Common myeloid progenitor, CD34-positive (primary cell): ENCODE data around the gene UBA52. TPM values are rescaled to one million over a fixed set of nuclear protein-coding genes. Genes with fewer than 3 reads are reported as not detected.
A peak's percentile ranks its signal among the peaks of the same experiment; 100 is the strongest.
"Not testable (repeated sequence)": the region's sequence is repeated elsewhere in the genome, so short reads cannot be mapped to it uniquely, and the experiment has no call there.

Source experiments
- CTCF ChIA-PET: fragments of 350-600 bp; sonication (Branson Sonifier 250); formaldehyde crosslinking; loops from one replicate; lab custom pipeline; 2021; ENCODE audit warnings: antibody characterized with exemption; lab: Charles Lee
- POLR2A ChIA-PET: fragments of 350-600 bp; sonication (Branson Sonifier 250); formaldehyde crosslinking; loops from one replicate; lab custom pipeline; 2021; ENCODE audit warnings: antibody characterized with exemption; lab: Charles Lee
- DNase-seq, 3 donors: peaks; one replicate each; pipeline versions ENCODE4 v3.0.0 to v3.0.0-alpha.2; 2013
- H3K27ac ChIP-seq, 2 experiments: 1 replicate in 1 of 2; 2 replicates in 1 of 2; pipeline ENCODE4 v1.7.0; 2013; ENCODE audit warnings: inconsistent platforms in 2 of 2, low read length in 2 of 2, mild to moderate bottlenecking in 2 of 2, low read depth in 1 of 2, moderate library complexity in 1 of 2; ENCODE audit not compliant: severe bottlenecking in 2 of 2, insufficient read depth in 1 of 2, poor library complexity in 1 of 2
- H3K27me3 ChIP-seq, 5 experiments: replicated peaks in 2 of 5; 1 replicate in 3 of 5; 2 replicates in 2 of 5; pipeline versions ENCODE4 v1.6.1 to v1.7.0; 2013; ENCODE audit warnings: low read length in 4 of 5, mild to moderate bottlenecking in 2 of 5, moderate library complexity in 2 of 5, inconsistent platforms in 1 of 5; ENCODE audit not compliant: insufficient read depth in 5 of 5, control insufficient read depth in 4 of 5
- H3K36me3 ChIP-seq, 4 experiments: 1 replicate in 2 of 4; 2 replicates in 2 of 4; pipeline versions ENCODE4 v1.6.1 to v1.7.0; 2013; ENCODE audit warnings: low read length in 3 of 4, control low read depth in 1 of 4, mild to moderate bottlenecking in 1 of 4; ENCODE audit not compliant: control insufficient read depth in 4 of 4, insufficient read depth in 4 of 4
- H3K4me1 ChIP-seq, 4 experiments: 1 replicate in 3 of 4; 2 replicates in 1 of 4; pipeline versions ENCODE4 v1.6.1 to v1.7.1; 2013; ENCODE audit warnings: low read length in 3 of 4, mild to moderate bottlenecking in 3 of 4, control low read depth in 1 of 4, inconsistent platforms in 1 of 4, moderate library complexity in 1 of 4; ENCODE audit not compliant: control insufficient read depth in 4 of 4, insufficient read depth in 4 of 4; ENCODE audit errors: control extremely low read depth in 1 of 4
- H3K4me3 ChIP-seq, 7 experiments: 1 replicate in 4 of 7; 2 replicates in 3 of 7; pipeline versions ENCODE4 v1.5.1 to v1.7.0; 2013; ENCODE audit warnings: mild to moderate bottlenecking in 7 of 7, low read length in 6 of 7, moderate library complexity in 6 of 7, inconsistent platforms in 2 of 7, low read depth in 2 of 7, control low read depth in 1 of 7; ENCODE audit not compliant: insufficient read depth in 4 of 7, control insufficient read depth in 1 of 7; ENCODE audit errors: extremely low read depth in 1 of 7
- H3K9me3 ChIP-seq, 5 experiments: 1 replicate in 4 of 5; 2 replicates in 1 of 5; pipeline versions ENCODE4 v1.6.1 to v1.7.1; 2013; ENCODE audit warnings: low read length in 4 of 5, mild to moderate bottlenecking in 2 of 5, inconsistent platforms in 1 of 5, low read depth in 1 of 5, moderate library complexity in 1 of 5; ENCODE audit not compliant: control insufficient read depth in 4 of 5, insufficient read depth in 2 of 5; ENCODE audit errors: control extremely low read depth in 1 of 5
- WGBS: methylation state at CpG from one replicate; pipeline ENCODE4 v1.1.5; 2013; ENCODE audit not compliant: insufficient coverage; 5-methylcytosine and 5-hydroxymethylcytosine counted together
- polyA plus RNA-seq: library from polyadenylated mRNA; unstranded; fragments of 120-200 nt; gene quantifications from one replicate; pipeline ENCODE4 v1.2.1, GENCODE V29; 2013

Gene UBA52
- 1,557 TPM for polyA plus RNA-seq

GRCh38 chr19:18571564-18572344 lies at the start of gene UBA52:
Gene UBA52 (plus strand): TSS chr19:18571857. CDS start chr19:18573301, 1,444 bp downstream.
- Histone ChIP-seq H3K9me3 (no peaks in the 10 kb centered on the region), H3K27ac (peak within 1 kb of the TSS; percentile 79 to 96), H3K4me3 (peak within 1 kb of the TSS; percentile 68 to 99 (median 95)), H3K4me1 (peaks cover 7 to 22% (median 20%) of the 10 kb centered on the region in 4 experiments), H3K36me3 (peaks cover 23 to 63% (median 52%) of the 10 kb centered on the region in 4 experiments), H3K27me3 (no peaks in the 10 kb centered on the region)
- DNase-seq: peak; percentile 98 to 99 (median 99)
- ChIA-PET CTCF (interaction anchor here (0.9 to 6.3 kb wide), 7 partner anchors 10 to 79 kb away, joined by 3 to 43 read pairs (median 5); partner anchors contain the start of gene REX1BD), POLR2A (interaction anchor here (0.6 to 1.7 kb wide), 6 partner anchors 14 to 279 kb away, joined by 3 to 15 read pairs (median 4); partner anchors contain the start of genes ELL, KXD1 and REX1BD)
- WGBS: under 1% methylated on average over 70 of the region's 75 CpGs

- Histone ChIP-seq H3K4me3 (peak overlapping the region in 5 of 7 experiments; percentile 86 to 98 (median 97)), H3K9me3 (no peaks in the 10 kb centered on the region), H3K27me3 (no peaks in the 10 kb centered on the region), H3K36me3 (no peaks in the 10 kb centered on the region), H3K4me1 (peaks cover 0 to 27% (median 15%) of the 10 kb centered on the region in 4 experiments), H3K27ac (peak overlapping the region; percentile 94 to 95)
- CTCF ChIA-PET: interaction anchor here (1.0 to 4.9 kb wide), 6 partner anchors 8 to 65 kb away, joined by 4 to 56 read pairs (median 12); no protein-coding TSS in a partner anchor
- POLR2A ChIA-PET: interaction anchor here (0.6 to 1.7 kb wide), 6 partner anchors 19 to 317 kb away, joined by 3 to 8 read pairs (median 4); partner anchors contain the start of genes FKBP8 and UBA52
- WGBS: under 1% methylated on average over 41 of the region's 51 CpGs
- DNase-seq: peak; percentile 100
Observed at GRCh38 chr19:18522124-18522861, 49.4 kb upstream of the UBA52 start.

GRCh38 chr19:18522862-18523440 lies 48.7 kb upstream of the UBA52 start:
- Histone ChIP-seq H3K4me1 (peaks cover 0 to 27% (median 15%) of the 10 kb centered on the region in 4 experiments), H3K4me3 (peak overlapping the region in 2 of 7 experiments; percentile 42 to 63), H3K27ac (peak overlapping the region; percentile 94 to 95)
- POLR2A ChIA-PET: interaction anchor here (0.6 to 0.7 kb wide), 3 partner anchors 21 to 329 kb away, joined by 3 to 4 read pairs (median 3); partner anchors contain the start of gene FKBP8
- H3K9me3 ChIP-seq, H3K27me3 ChIP-seq, H3K36me3 ChIP-seq, DNase-seq: not testable (repeated sequence)
- 75% methylated on average over 10 of the region's 19 CpGs for WGBS
- CTCF ChIA-PET: interaction anchor here (1.1 kb wide), 1 partner anchor 27 kb away, joined by 4 read pairs; no protein-coding TSS in a partner anchor

DNA sequence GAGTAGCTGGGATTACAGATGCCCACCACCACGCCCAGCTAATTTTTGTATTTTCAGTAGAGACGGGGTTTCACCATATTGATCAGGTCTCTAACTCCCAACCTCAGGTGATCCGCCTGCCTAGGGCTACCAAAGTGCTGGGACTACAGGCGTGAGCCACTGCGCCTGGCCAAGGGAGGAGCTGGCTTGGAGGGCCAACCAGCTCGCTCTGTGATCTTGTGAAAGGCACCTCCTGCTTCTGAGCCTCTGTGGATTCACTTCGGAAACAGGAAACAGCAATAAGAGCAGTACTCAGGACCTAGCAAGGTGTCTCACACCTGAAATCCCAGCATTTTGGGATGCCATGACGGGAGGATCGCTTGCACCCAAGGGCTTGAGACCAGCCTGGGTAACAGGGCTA lies 47.8 kb upstream of the UBA52 start:
- no peak for DNase-seq
- WGBS: 94% methylated on average over 9 of the region's 9 CpGs
- no peak overlapping the region for H3K27ac ChIP-seq
- peaks cover 0 to 22% (median 15%) of the 10 kb centered on the region in 4 experiments for H3K4me1 ChIP-seq
- H3K4me3 ChIP-seq: no peak overlapping the region
- POLR2A ChIA-PET: no interaction called here
- CTCF ChIA-PET: no interaction called here
- no peaks in the 10 kb centered on the region for H3K36me3 ChIP-seq
- no peaks in the 10 kb centered on the region for H3K27me3 ChIP-seq
- H3K9me3 ChIP-seq: no peaks in the 10 kb centered on the region

GRCh38 chr19:18526316-18526715 lies 45.3 kb upstream of the UBA52 start:
- Histone ChIP-seq H3K9me3 (no peaks in the 10 kb centered on the region), H3K4me3 (no peak overlapping the region), H3K4me1 (peaks cover 0 to 4% (median under 1%) of the 10 kb centered on the region in 4 experiments), H3K27ac (no peak overlapping the region), H3K36me3 (peaks cover 0 to 3% (median under 1%) of the 10 kb centered on the region in 4 experiments), H3K27me3 (no peaks in the 10 kb centered on the region)
- POLR2A ChIA-PET: no interaction called here
- DNase-seq: no peak
- 96% methylated on average over 4 of the region's 9 CpGs for WGBS
- CTCF ChIA-PET: interaction anchor here (0.5 to 1.3 kb wide), 3 partner anchors 9 to 108 kb away, joined by 3 read pairs; partner anchors contain the start of gene KXD1

GRCh38 chr19:18529782-18530181 lies 41.9 kb upstream of the UBA52 start:
- 96% methylated on average over 7 of the region's 7 CpGs for WGBS
- Histone ChIP-seq H3K4me3 (no peak overlapping the region), H3K27ac (no peak overlapping the region), H3K9me3 (no peaks in the 10 kb centered on the region), H3K4me1 (no peaks in the 10 kb centered on the region), H3K36me3 (peaks cover 5 to 24% (median 15%) of the 10 kb centered on the region in 4 experiments), H3K27me3 (no peaks in the 10 kb centered on the region)
- no peak for DNase-seq
- POLR2A ChIA-PET: no interaction called here
- CTCF ChIA-PET: interaction anchor here (1.2 to 1.7 kb wide), 4 partner anchors 8 to 19 kb away, joined by 3 to 6 read pairs (median 4); partner anchors contain the start of genes ELL and FKBP8
